HG03103 (cell line): Measurements from ENCODE around the gene SUN3.

Source experiments
- ATAC-seq: cut with Tn5 transposase; IDR thresholded peaks from one replicate; pipeline ENCODE4 v1.9.1; 2021; ENCODE audit warnings: low read depth; ENCODE audit not compliant: unreplicated experiment

Gene SUN3

DNA sequence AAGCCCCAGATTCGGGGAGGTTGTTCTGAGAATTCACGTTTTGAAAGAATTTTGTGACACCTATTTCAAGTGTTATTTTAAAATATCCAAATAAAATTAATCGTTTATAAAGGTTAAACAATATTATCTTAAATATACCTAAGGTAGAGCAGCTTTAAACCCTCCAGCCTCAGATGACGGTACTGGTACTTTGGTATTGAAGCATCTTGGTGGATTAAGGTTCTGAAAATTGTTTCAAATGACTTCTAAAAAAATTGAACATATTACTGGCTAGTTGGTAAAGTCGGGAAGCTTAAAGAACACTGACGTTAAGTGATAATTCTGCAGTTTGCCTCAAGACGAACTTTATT, 49.1 kb downstream of the SUN3 start:
- no peak for ATAC-seq

DNA sequence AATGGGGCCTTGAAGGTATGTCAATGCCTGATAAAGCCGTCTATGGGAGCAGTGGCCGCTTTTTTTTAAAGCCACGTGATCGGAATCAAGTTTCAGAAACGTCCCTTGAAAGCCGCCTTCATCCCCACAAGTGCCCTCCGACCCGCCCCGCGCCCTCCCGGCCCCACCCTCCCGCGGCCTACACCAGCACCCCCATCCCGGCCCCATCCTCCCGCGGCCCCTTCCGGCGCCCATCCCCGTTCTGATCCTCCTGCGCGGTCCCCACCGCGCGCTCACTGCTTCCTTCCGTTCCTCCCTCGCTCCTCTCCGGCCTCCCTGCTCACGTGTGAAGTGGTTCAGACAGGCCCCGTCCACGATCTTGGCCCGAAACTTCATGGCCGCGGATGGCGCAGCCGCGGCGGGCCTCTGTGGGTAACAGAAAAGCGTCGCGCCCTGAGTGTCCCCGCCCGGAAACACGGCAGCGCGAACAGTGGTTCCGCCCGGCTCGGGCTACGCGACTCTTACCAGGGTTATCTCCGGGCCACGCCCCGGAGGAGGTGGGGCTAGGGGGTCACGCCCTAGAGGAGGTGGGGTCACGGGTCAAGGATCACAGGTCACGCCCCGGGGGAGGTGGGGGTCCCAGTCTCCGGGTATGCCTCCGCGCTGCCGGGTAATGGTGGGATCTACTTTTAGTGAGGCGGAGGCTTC, 49.6 kb downstream of the SUN3 start, which contains the start of gene HUS1:
TSS of gene HUS1 (minus strand) at position 471 of the 687 bp plus-strand sequence. CDS start at position 375, 96 bp downstream.
- peak; percentile 98 for ATAC-seq

DNA sequence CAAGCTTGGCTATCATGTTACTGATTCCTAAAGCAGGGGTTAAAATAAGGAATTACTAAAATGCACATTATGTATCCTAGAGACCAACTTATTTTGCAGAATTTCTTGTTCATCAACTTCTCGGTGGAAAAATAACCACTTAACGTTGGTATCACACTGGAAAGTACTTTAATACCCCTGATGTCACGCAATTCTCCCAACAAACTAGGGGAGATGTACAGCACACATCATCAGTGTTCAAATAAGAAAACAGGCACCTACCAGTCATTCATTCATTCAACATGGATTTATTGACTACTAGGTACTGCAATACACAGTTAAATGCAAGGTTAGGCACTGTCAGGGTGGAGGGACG, 50.1 kb downstream of the SUN3 start:
- ATAC-seq, result no peak

DNA sequence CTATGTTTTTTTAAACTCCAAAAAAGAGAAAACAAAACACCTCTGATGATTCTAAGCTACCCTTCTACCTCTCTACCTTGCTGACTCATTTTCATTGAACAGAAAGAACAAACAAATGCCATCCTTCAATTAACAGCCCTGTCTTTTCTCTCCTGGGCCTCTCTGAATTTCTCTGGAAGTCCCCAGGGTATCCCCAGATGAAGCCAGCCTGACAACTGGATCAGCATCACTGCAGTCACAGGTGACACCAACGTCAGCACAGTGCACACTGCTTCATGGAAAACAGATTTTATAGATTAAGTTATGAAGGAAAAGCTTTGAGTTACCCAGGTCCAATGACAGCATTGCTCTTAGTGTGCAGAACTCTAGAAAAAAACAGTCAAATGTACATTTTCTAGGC, 55.2 kb downstream of the SUN3 start:
- ATAC-seq, result no peak

DNA sequence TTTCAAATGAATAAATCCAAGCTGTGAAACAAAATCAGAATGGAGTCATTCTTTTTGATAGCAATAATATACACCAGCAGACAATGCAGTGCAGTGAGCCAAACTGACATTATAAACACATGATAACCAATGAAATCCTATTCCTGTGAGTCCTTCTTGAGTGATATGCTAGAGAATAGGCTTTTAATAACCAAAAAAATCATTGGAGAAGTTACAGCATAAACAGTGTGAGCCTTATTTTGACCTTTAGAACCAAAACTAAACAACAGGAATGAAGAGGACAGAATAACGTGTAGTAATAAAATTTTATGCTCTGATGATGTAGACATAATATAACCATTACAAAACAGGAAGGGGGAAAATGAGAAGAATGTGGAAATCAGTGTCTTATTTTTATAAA, 58.1 kb downstream of the SUN3 start:
- ATAC-seq, result no peak

DNA sequence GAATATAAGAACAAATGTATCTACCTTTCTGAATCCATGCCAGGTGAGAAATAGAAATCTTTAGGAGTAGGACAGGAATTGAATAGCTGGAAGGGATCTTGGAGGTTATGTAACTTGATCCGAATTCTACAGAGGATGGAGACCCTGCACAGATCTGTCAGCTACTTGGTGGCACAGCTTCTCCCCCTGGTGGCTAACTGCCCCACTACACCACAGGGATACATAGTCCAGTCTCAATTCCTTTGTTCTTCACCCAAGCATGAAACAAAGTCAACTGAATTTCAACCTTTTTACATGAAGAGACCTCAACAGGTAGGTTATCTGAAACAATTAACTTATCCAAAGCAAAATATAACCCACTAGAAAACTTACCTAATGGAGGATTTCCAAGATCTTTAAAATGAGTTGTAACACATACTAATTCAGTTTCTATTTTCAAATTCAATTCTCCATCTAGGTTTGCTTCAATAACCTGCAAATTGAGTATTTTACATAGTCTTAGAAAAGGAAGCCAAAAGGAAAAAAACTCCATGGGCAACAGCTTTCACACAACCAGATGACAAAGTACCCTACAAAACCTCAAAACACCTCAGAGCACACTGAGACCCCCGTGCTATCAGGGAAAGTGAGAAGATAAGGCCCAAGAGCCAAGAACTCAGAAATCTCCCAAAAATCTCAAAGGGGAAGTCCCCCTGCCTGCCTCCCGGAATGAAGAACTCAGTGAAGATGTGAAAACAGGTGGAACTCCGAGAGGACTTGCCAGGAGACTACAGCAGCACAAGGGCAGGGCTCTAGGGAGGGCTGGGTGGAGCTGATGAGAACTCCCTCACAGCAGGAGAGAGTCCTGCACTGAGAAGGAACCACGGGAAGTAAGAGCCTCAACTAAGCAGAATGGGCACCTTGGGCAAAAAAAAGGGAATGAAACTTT, 59.8 kb downstream of the SUN3 start:
- peak; percentile 92 for ATAC-seq

DNA sequence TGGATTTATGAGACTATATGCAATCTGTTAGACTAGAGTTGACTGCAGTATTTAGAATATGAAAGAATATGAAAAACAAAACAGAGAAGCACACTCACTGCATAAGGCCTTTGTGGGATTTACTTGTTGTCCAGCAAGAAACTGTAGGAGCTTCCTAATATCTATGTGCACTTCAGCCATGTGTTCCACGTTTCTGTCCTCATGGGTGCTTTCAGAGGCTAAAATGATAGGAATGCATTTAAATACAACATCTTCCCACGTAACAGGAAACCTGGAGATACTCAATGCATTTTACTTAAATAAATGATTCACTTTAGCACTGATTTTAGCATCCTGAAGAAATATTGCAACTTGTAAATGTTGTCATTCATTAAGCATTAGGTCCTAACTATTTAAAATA, 61.2 kb downstream of the SUN3 start:
- ATAC-seq, result no peak

DNA sequence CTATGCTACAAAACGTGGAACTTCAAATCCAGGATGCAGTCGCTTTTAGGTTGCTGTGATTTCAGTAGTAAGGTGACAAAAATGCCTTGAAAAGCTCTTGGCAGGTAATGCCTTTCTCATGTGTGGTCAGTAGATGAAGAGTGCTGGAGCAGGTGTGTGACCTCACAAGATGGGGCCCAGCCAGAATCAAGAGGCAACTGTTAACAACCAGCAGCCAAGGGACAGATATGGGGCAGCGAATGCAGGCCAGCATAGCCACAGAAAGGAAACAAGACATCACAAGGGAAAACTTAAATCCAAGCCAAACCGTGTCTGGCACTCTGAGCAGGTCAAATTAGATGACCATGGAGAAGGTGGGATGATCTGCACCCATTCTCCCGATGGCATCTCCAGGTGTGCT, 61.8 kb downstream of the SUN3 start:
- no peak for ATAC-seq

DNA sequence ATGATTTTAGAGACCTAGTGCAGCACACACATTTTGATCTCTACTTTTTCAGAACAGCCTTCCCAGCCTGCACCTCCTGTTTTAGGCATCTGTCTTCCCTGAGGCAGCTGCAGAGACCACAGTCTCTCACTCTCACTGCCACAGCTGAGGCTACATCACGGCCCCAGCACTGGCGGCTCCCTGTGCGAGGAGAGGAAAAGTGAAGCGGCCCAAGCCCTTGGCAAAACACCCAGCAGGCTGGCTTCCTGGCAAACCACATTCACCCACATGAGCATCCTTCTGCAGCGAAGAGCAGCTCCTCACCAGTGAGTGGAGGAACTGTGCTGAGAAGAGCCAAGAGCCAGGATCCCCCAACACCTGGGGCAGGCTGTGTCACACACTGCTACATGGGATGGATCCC, 63.5 kb downstream of the SUN3 start:
- ATAC-seq, result no peak

DNA sequence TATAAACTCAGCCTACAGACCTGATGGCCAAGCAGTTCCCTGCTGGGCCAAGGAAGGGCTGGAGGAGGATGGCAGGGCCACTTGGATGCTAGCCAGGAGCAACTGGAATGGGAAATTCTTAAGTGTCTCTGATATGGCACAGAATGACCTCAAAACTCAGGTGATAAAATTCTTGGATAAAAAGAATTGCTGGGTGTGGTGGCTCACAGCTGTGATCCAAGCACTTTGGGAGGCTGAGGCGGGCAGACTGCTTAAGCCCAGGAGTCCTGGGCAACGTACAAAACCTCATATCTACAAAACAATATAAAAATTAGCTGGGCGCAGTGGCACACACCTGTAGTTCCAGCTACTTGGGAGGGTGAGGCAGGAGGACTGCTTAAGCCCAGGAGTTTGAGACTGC, 66.6 kb downstream of the SUN3 start:
- no peak for ATAC-seq

DNA sequence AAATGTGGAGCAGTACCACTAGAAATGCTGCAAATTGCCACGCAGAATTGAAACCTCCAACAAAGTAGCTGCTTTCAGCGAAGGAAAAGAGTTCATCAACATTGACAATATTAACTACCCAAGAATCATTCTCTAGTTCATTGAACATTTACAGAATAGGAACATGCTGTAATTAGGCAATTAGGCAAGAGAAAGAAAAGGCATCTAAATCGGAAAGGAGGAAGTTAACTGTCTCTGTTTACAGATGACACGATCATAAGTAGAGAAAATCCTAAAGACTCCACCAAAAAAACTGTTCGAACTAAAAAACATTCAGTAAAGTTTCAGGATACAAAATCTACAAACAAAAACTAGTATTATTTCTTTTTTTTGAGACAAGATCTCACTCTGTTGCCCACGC, 71.8 kb downstream of the SUN3 start:
- ATAC-seq, result no peak

DNA sequence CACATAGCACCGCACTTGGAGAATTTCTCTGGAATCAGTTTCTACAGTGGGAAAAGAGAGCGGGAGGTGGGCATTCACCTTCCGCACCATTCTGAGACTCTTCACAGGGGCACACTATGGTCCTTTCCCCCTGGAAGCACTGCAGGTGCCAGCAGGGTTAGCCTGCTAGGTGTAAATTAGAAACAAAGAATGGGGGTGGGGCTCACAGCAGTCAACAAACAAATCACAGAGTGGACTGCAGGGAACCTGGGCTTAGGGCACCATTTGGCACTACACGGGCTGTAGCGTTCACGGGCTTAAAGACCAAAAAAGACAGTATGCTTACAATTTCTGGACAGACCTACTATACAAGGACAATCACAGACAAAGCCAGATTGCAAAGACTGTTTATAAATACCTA, 72.7 kb downstream of the SUN3 start:
- no peak for ATAC-seq

DNA sequence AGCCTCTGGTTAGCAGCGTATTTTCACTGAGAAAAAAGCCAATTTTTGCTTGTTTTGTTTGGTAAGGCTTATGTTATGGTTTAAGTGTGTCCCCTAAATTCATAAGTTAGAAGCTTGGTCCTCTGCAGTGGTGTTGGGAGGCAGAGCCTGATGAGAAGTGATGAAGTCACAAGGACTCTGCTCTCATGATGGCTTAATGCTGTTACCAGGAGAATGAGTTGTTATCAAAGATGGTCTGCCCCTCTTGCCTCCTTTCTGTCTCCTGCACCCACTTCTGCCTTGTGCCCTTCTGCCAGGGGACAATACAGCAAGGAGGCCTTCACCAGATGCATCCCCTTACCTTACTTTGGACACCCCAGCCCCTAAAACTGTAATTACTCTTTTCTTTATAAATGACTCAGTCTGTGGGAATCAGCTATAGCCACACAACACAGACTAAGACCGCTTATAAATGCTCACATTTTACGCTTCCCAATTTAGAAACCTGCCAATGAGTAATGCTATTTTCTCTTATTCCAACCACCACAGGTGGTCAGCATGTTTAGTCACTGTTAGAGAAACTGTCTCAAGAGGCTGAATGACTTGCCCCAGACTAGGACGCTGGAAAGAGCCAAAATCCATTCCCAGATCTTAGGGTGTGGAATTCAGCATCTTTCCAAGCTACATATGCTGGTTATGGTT, 74.5 kb downstream of the SUN3 start:
- ATAC-seq, result peak; percentile 27

DNA sequence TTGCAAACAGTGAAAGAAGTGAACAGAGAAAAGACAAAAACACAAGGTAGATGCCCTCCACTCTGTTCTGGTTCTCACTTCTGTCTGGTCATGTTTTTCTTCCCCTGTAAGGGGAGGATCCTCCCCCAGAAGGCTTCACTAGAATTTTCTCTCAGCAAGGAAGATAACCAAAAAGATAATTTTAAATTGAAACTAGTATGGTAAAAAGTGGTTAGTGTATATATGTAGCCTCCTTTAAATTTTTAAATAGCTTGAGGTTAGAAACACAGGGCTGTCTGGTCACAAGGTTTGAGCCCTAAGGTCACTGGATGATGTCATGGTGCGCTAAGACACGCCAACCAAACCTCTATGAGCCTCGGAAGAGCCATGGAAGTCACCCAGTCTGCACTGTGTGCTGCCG, 75.1 kb downstream of the SUN3 start:
- ATAC-seq, result peak; percentile 41

DNA sequence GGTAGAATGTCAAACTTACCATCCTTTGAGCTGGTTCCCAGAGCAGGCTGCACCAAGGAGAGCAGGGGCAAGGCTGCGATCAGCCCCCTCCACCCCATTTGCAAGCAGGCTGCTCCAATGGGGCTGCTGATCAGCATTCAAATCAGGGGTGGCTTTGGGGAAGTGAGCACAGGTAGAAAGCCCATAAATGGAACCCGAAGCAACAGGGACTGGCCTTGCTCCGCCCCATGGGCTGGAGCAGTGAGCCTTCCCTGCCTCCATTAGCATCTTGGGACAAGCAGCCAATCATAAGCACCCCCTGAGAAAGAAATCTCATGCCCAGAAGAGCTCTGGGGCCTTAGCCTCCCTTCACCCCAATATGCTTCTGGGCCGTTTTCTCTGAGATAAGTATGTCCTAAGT, 76.7 kb downstream of the SUN3 start:
- no peak for ATAC-seq

DNA sequence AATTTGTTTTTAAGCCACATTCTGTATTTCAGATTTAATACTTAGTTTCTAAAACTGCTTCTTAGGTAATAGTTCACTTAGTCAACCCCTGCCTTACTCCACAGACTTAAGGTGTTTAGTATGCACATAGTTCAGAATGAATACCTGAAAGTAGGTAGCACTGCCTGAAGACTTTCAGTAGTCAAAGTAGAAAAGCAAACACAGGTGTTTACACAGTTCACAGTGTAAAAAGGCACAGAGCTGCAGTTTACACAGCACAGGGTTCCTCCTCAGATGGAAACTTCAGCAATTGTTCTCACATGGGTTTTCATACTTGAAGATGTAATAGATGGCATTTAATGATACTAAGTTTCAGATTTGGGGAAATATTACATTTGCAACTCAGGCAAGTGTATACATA, 77.5 kb downstream of the SUN3 start:
- ATAC-seq, result no peak

DNA sequence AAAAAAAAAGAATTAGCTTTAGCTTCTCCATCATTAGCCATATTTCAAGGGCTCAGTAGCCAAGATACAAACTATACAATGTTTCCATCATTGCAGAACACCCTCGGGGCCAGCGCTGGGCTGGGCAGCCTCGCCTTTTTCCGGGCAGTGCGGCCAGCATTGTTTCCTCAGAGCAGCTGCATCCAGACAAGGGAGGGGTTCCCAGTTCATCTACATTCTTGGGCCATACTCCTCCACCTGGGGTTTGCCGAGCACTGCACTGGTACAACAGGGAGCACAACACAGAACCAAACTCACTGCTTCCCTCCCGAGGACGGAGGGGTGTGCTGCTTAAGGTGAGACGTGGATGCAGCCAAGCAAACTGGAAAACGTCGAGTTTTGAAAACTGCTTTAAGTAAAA, 78.2 kb downstream of the SUN3 start:
- ATAC-seq, result no peak

DNA sequence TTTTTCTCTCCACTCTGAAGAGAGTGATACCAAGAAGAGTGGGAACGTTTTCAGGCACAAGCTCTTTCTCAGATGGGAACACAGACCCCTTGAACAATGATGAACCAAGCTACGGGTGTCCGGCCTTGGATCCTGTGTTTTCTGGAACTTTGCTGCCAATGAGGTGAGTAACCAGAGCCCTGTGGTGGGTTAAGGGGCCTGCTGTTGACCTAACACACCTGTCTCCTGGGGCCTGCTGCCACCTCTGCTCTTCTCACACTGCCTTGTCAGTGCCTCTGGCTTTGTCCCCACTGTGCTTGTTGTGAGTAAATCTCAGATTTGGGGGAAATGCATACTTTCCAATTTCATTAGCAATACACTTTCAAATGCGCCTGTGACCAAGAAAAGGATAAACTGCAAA, 79.2 kb downstream of the SUN3 start:
- no peak for ATAC-seq

DNA sequence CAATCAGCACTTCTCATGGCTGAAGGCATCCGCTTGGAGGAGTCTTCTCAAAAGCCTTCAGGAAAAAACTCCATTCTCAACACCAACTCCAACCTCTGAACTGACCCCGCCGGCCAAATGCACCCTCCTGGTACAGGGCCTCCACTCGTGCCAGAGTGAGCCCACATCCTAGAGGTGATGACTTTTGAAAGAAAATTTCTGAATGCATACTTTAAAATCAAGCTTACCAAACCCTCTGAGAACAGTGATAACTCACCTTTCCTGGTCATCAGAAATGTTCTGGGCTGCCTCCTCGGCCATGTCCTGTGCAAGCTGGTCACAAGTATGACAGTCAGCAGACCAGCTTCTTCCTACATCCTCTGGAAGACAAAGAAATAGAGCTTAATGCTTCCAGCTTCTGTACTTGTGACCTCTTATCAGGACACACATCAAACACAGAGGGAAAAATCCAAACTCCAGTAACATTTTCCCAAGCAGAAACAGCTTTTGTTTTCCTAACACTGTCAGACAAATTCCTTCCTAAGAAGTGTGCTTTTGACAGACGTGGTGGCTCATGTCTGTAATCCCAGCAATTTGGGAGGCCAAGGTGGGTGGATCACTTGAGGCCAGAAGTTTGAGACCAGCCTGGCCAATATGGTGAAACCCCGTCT, 80.6 kb downstream of the SUN3 start, which contains the start of gene PKD1L1:
TSS of gene PKD1L1 (minus strand) at position 326 of the 650 bp plus-strand sequence. CDS start at position 300, 26 bp downstream.
- no peak for ATAC-seq

DNA sequence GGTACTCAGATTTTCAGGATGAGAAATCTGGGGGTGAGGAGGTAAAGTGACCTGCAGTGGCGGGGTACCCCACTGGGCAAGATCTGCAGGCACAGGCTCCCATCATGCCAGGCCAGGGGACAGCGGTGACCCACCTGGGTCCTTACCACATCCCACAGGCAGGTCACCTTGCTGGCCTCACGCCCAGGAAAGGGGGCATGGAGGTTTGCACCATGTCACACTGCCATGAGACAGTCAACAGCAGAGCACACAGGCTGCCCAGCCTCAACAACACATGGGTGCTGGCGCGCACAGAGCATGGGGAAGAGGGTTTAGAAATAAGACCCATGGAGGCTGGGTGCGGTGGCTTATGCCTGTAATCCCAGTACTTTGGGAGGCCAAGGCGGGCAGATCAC, 81.6 kb downstream of the SUN3 start:
- ATAC-seq, result no peak
